ENCODE measurements around the gene EEA1.

EEA1 gene

GRCh38 chr12:92785563-92785950, 143.5 kb downstream of the EEA1 start:
- no peak overlapping the region for H3K27ac ChIP-seq (ENCODE audit: low read depth, low read length, poor library complexity, severe bottlenecking)
- no peaks in the 10 kb centered on the region for H3K9me2 ChIP-seq (ENCODE audit: low read depth, low read length)
- H3K4me3 ChIP-seq (ENCODE audit: low read depth, low read length, poor library complexity, severe bottlenecking): no peak overlapping the region
- H3K9ac ChIP-seq (ENCODE audit: low read length): no peak overlapping the region
- TF ChIP-seq, protein P1, sequence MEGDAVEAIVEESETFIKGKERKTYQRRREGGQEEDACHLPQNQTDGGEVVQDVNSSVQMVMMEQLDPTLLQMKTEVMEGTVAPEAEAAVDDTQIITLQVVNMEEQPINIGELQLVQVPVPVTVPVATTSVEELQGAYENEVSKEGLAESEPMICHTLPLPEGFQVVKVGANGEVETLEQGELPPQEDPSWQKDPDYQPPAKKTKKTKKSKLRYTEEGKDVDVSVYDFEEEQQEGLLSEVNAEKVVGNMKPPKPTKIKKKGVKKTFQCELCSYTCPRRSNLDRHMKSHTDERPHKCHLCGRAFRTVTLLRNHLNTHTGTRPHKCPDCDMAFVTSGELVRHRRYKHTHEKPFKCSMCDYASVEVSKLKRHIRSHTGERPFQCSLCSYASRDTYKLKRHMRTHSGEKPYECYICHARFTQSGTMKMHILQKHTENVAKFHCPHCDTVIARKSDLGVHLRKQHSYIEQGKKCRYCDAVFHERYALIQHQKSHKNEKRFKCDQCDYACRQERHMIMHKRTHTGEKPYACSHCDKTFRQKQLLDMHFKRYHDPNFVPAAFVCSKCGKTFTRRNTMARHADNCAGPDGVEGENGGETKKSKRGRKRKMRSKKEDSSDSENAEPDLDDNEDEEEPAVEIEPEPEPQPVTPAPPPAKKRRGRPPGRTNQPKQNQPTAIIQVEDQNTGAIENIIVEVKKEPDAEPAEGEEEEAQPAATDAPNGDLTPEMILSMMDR (IDR thresholded peaks at IDR 0.05; ENCODE audit: low read length): no peak
- TF ChIP-seq EZH2 (IDR thresholded peaks at IDR 0.05; ENCODE audit: borderline replicate concordance, low read length): no peak
- peaks cover 12% of the 10 kb centered on the region for H3K36me3 ChIP-seq (ENCODE audit: insufficient read depth, low read length)
- peaks cover 3% of the 10 kb centered on the region; the same call in 1 of the 2 replicates for H3F3A ChIP-seq (ENCODE audit: insufficient read depth, low read length)
- H3K4me2 ChIP-seq (ENCODE audit: low read length): no peak overlapping the region
- H2AFZ ChIP-seq (ENCODE audit: low read length): no peak overlapping the region
- H4K20me1 ChIP-seq (ENCODE audit: insufficient read depth, low read length): no peaks in the 10 kb centered on the region
- H3K4me1 ChIP-seq (ENCODE audit: insufficient read depth, low read length, severe bottlenecking): no peaks in the 10 kb centered on the region
- H3K9me3 ChIP-seq (ENCODE audit: low read length): no peaks in the 10 kb centered on the region
- H3K79me2 ChIP-seq (ENCODE audit: insufficient read depth, low read length): no peaks in the 10 kb centered on the region
- no peaks in the 10 kb centered on the region for H3K27me3 ChIP-seq (ENCODE audit: insufficient read depth, low read length)

DNA sequence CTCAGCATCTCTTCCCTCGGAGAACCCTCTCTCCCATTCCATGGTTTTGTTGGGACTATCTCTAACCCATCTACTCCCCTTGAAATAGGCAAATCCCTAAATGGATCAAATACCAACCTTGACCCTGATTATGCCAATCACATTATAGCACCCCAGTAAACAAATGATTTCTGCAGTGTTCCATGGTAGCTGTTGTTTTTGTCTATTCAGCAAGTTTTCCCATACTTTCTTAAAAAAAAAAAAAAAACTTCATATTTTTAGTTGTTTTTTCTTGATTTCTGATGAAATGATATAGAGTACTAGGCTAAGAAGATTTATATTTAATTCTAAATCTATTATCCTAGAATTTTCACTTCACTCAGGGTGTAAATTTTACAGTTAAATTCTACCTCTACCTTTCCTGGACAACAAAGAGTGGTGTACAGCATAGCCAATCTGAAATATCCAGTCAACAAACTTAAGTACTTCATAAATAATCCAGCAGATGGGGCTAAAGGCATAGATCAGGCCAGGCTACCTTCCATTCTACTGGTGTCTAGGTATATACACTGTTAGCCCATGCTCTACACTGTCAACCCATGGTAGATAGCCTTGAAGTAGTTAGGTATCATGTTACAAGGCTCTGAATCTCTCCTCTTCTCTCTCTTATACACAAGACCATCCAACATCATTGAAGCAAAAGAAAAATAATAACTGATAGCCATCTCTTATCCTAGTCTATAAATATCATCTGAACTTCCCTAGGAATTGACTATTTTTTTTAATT, 144.1 kb downstream of the EEA1 start:
- Histone ChIP-seq H3K79me2 (ENCODE audit: insufficient read depth, low read length) (no peaks in the 10 kb centered on the region), H3K27ac (ENCODE audit: low read depth, low read length, poor library complexity, severe bottlenecking) (no peak overlapping the region), H3K9me3 (ENCODE audit: low read length) (no peaks in the 10 kb centered on the region), H3K9me2 (ENCODE audit: low read depth, low read length) (no peaks in the 10 kb centered on the region), H3K4me1 (ENCODE audit: insufficient read depth, low read length, severe bottlenecking) (no peaks in the 10 kb centered on the region), H2AFZ (ENCODE audit: low read length) (no peak overlapping the region), H3K4me2 (ENCODE audit: low read length) (no peak overlapping the region), H3K27me3 (ENCODE audit: insufficient read depth, low read length) (no peaks in the 10 kb centered on the region), H3F3A (ENCODE audit: insufficient read depth, low read length) (peaks cover 3% of the 10 kb centered on the region; the same call in 1 of the 2 replicates), H3K9ac (ENCODE audit: low read length) (no peak overlapping the region), H3K4me3 (ENCODE audit: low read depth, low read length, poor library complexity, severe bottlenecking) (no peak overlapping the region), H3K36me3 (ENCODE audit: insufficient read depth, low read length) (peaks cover 8% of the 10 kb centered on the region), H4K20me1 (ENCODE audit: insufficient read depth, low read length) (no peaks in the 10 kb centered on the region)
- TF ChIP-seq EZH2 (IDR thresholded peaks at IDR 0.05; ENCODE audit: borderline replicate concordance, low read length): no peak
- TF ChIP-seq, protein P1 (IDR thresholded peaks at IDR 0.05; ENCODE audit: low read length): peak; percentile 70

- Histone ChIP-seq H3F3A (ENCODE audit: insufficient read depth, low read length) (peaks cover 3% of the 10 kb centered on the region; the same call in 1 of the 2 replicates), H3K27ac (ENCODE audit: low read depth, low read length, poor library complexity, severe bottlenecking) (no peak overlapping the region), H3K9me2 (ENCODE audit: low read depth, low read length) (no peaks in the 10 kb centered on the region), H2AFZ (ENCODE audit: low read length) (no peak overlapping the region), H3K4me3 (ENCODE audit: low read depth, low read length, poor library complexity, severe bottlenecking) (no peak overlapping the region), H3K36me3 (ENCODE audit: insufficient read depth, low read length) (peaks cover 12% of the 10 kb centered on the region; the same call in 1 of the 2 replicates), H3K4me2 (ENCODE audit: low read length) (no peak overlapping the region), H3K79me2 (ENCODE audit: insufficient read depth, low read length) (no peaks in the 10 kb centered on the region), H3K9ac (ENCODE audit: low read length) (no peak overlapping the region), H3K9me3 (ENCODE audit: low read length) (no peaks in the 10 kb centered on the region), H4K20me1 (ENCODE audit: insufficient read depth, low read length) (no peaks in the 10 kb centered on the region), H3K27me3 (ENCODE audit: insufficient read depth, low read length) (no peaks in the 10 kb centered on the region), H3K4me1 (ENCODE audit: insufficient read depth, low read length, severe bottlenecking) (no peaks in the 10 kb centered on the region)
- TF ChIP-seq, protein P1 (IDR thresholded peaks at IDR 0.05; ENCODE audit: low read length): no peak
- TF ChIP-seq EZH2 (IDR thresholded peaks at IDR 0.05; ENCODE audit: borderline replicate concordance, low read length): no peak
Observed at GRCh38 chr12:92784356-92784755, 144.7 kb downstream of the EEA1 start.
